Keratinocyte (primary cell): ENCODE results near the gene MEGF10. TPM values are rescaled to one million over a fixed set of nuclear protein-coding genes. Genes with fewer than 3 reads are reported as not detected.

Experiments
- DNase-seq: peaks from one replicate; pipeline ENCODE4 v3.0.0-alpha.2; 2011; ENCODE audit warnings: low read depth, missing footprints, low spot score
- FAIRE-seq: peaks from 2 replicates; lab custom pipeline; 2011; peaks lifted over from hg19 to GRCh38; lab: Jason Lieb, UNC
- H2AFZ ChIP-seq: 2 replicates; pipeline ENCODE4 v1.6.0; 2012; ENCODE audit warnings: low read length, control low read depth, inconsistent platforms; ENCODE audit not compliant: control insufficient read depth
- H3K27ac ChIP-seq: 2 replicates; pipeline ENCODE4 v1.5.1; 2011; ENCODE audit warnings: low read length; ENCODE audit not compliant: control insufficient read depth, insufficient read depth
- H3K27me3 ChIP-seq: 3 replicates; pipeline ENCODE4 v1.6.0; 2011; ENCODE audit warnings: low read length; ENCODE audit not compliant: control insufficient read depth, insufficient read depth; ENCODE audit errors: extremely low read depth
- H3K36me3 ChIP-seq, 2 experiments: 2 replicates in 1 of 2; 3 replicates in 1 of 2; pipeline ENCODE4 v1.5.1; 2011; ENCODE audit warnings: low read length in 2 of 2, mild to moderate bottlenecking in 1 of 2; ENCODE audit not compliant: control insufficient read depth in 2 of 2, insufficient read depth in 2 of 2; ENCODE audit errors: extremely low read depth in 1 of 2
- H3K4me1 ChIP-seq: 3 replicates; pipeline ENCODE4 v1.5.1; 2011; ENCODE audit warnings: low read length; ENCODE audit not compliant: control insufficient read depth, insufficient read depth; ENCODE audit errors: extremely low read depth
- H3K4me2 ChIP-seq: 3 replicates; pipeline ENCODE4 v1.6.0; 2011; ENCODE audit warnings: low read depth, low read length; ENCODE audit not compliant: control insufficient read depth, insufficient read depth; ENCODE audit errors: extremely low read depth
- H3K4me3 ChIP-seq, 3 experiments: fragments of 200-600 bp in 1 of 3; sonication (generic) in 1 of 3; 2 replicates in 2 of 3; 3 replicates in 1 of 3; pipeline ENCODE4 v1.5.1; 2011 to 2016; ENCODE audit warnings: low read length in 3 of 3, mild to moderate bottlenecking in 3 of 3, control low read depth in 2 of 3, inconsistent platforms in 1 of 3, low read depth in 1 of 3, mixed read lengths in 1 of 3, mixed run types in 1 of 3, moderate library complexity in 1 of 3; ENCODE audit not compliant: control insufficient read depth in 2 of 3, insufficient read depth in 2 of 3; ENCODE audit errors: extremely low read depth in 1 of 3
- H3K79me2 ChIP-seq: 2 replicates; pipeline ENCODE4 v1.6.0; 2012; ENCODE audit warnings: low read length; ENCODE audit not compliant: control insufficient read depth, insufficient read depth
- H3K9ac ChIP-seq: 3 replicates; pipeline ENCODE4 v1.6.0; 2011; ENCODE audit warnings: low read length; ENCODE audit not compliant: control insufficient read depth, insufficient read depth; ENCODE audit errors: extremely low read depth
- H3K9me1 ChIP-seq: 3 replicates; pipeline ENCODE4 v1.6.0; 2011; ENCODE audit warnings: low read length; ENCODE audit not compliant: control insufficient read depth, insufficient read depth; ENCODE audit errors: extremely low read depth
- H3K9me3 ChIP-seq: 2 replicates; pipeline ENCODE4 v1.5.1; 2012; ENCODE audit warnings: low read depth, low read length; ENCODE audit not compliant: control insufficient read depth
- H4K20me1 ChIP-seq: 3 replicates; pipeline ENCODE4 v1.6.0; 2011; ENCODE audit warnings: low read length; ENCODE audit not compliant: control insufficient read depth, insufficient read depth; ENCODE audit errors: extremely low read depth
- CTCF ChIP-seq, 3 experiments: IDR thresholded peaks in 1 of 3; conservative IDR thresholded peaks in 1 of 3; optimal IDR thresholded peaks in 1 of 3; 2 replicates in 2 of 3; 3 replicates in 1 of 3; pipeline versions ENCODE3 to v1.5.1; 2011; ENCODE audit warnings: low read length in 3 of 3, mild to moderate bottlenecking in 3 of 3, moderate library complexity in 2 of 3, control low read depth in 1 of 3, inconsistent platforms in 1 of 3; ENCODE audit not compliant: insufficient read depth in 2 of 3; ENCODE audit errors: extremely low read depth in 1 of 3
- EZH2 ChIP-seq: IDR thresholded peaks from one replicate; pipeline ENCODE4 v1.6.1; 2012; ENCODE audit warnings: inconsistent platforms, mild to moderate bottlenecking, low read length, moderate library complexity
- dilution Hi-C: fragments of 300-500 bp; cut with MboI; formaldehyde crosslinking; loops from one replicate; pipeline ENCODE4 v1.7.0; 2020; ENCODE audit warnings: low sequenced_read_pairs; ENCODE audit not compliant: extremely low pct_ligation_motif_present
- polyA plus RNA-seq, 5 experiments: library from polyadenylated mRNA; depleted of rRNA in 3 of 5; stranded (reverse) in 3 of 5; stranded (forward) in 1 of 5; unstranded in 1 of 5; fragments of >200 nt; gene quantifications; 1 replicate in 1 of 5; 2 replicates in 3 of 5; 3 replicates in 1 of 5; pipeline versions ENCODE4 v1.2.1 to v1.2.3, GENCODE V29; 2011 to 2012; ENCODE audit warnings: missing spikeins in 2 of 5, low read depth in 1 of 5, low replicate concordance in 1 of 5

Gene MEGF10
- polyA plus RNA-seq, 1 donor (not counting 4 experiments of a cell fraction or from before 2014, with no cell fraction given), result not detected

GRCh38 chr5:127311781-127312525, 21.4 kb downstream of the MEGF10 start:
- dilution Hi-C loops, result no loop called here
- H3K79me2 ChIP-seq, result no peaks in the 10 kb centered on the region
- H3K9ac ChIP-seq, result no peak overlapping the region
- DNase-seq (no peak), FAIRE-seq (no peak)
- H3K9me3 ChIP-seq, result no peaks in the 10 kb centered on the region
- H3K4me3 ChIP-seq, result no peak overlapping the region
- TF ChIP-seq CTCF (optimal IDR thresholded peaks at IDR 0.05 in 1 of 3, IDR thresholded peaks at IDR 0.05 in 1 of 3, conservative IDR thresholded peaks at IDR 0.05 in 1 of 3; ENCODE audit: extremely low read depth in 1 of 3, insufficient read depth in 2 of 3, low read length in 3 of 3) (no peak), EZH2 (no peak)
- no peak overlapping the region for H3K4me2 ChIP-seq
- no peaks in the 10 kb centered on the region for H3K9me1 ChIP-seq
- H3K36me3 ChIP-seq, result no peaks in the 10 kb centered on the region
- H2AFZ ChIP-seq, result no peak overlapping the region
- no peaks in the 10 kb centered on the region for H4K20me1 ChIP-seq
- peaks cover 6% of the 10 kb centered on the region for H3K27me3 ChIP-seq
- no peaks in the 10 kb centered on the region for H3K4me1 ChIP-seq
- H3K27ac ChIP-seq, result no peak overlapping the region

- no peaks in the 10 kb centered on the region for H3K36me3 ChIP-seq
- TF ChIP-seq CTCF (optimal IDR thresholded peaks at IDR 0.05 in 1 of 3, IDR thresholded peaks at IDR 0.05 in 1 of 3, conservative IDR thresholded peaks at IDR 0.05 in 1 of 3; ENCODE audit: extremely low read depth in 1 of 3, insufficient read depth in 2 of 3, low read length in 3 of 3) (no peak), EZH2 (no peak)
- H3K4me3 ChIP-seq, result no peak overlapping the region
- no peaks in the 10 kb centered on the region for H3K4me1 ChIP-seq
- no peak overlapping the region for H3K9ac ChIP-seq
- no peaks in the 10 kb centered on the region for H3K79me2 ChIP-seq
- no peak overlapping the region for H3K27ac ChIP-seq
- H3K27me3 ChIP-seq, result peaks cover 6% of the 10 kb centered on the region
- no peaks in the 10 kb centered on the region for H3K9me1 ChIP-seq
- no peaks in the 10 kb centered on the region for H4K20me1 ChIP-seq
- H3K4me2 ChIP-seq, result no peak overlapping the region
- dilution Hi-C loops, result no loop called here
- DNase-seq (no peak), FAIRE-seq (no peak)
- H2AFZ ChIP-seq, result no peak overlapping the region
- no peaks in the 10 kb centered on the region for H3K9me3 ChIP-seq
Measured at GRCh38 chr5:127313379-127313778, 22.8 kb downstream of the MEGF10 start.
